PC-9 (cell line): Measurements from ENCODE around the gene TRMT1L. TPM values are rescaled to one million over a fixed set of nuclear protein-coding genes. Genes with fewer than 3 reads are reported as not detected.

Experiments
- BruUV-seq: library from RNA; stranded (reverse); fragments of 400-500 nt; replicated peaks from 2 replicates; lab custom pipeline; 2021; lab: Mats Ljungman, UMichigan
- CTCF ChIA-PET: fragments of 300-600 bp; sonication (Branson Sonifier 250); formaldehyde crosslinking; loops from one replicate; lab custom pipeline; 2022; ENCODE audit warnings: antibody characterized with exemption; lab: Charles Lee
- POLR2A ChIA-PET: fragments of 300-600 bp; sonication (Branson Sonifier 250); formaldehyde crosslinking; loops from one replicate; lab custom pipeline; 2022; ENCODE audit warnings: antibody characterized with exemption; ENCODE audit not compliant: unreplicated experiment; lab: Charles Lee
- DNase-seq, 2 experiments: peaks; one replicate each; pipeline versions ENCODE4 v3.0.0 to v3.0.0-alpha.2; 2015 to 2022; ENCODE audit warnings: mixed read lengths in 1 of 2
- H2AFZ ChIP-seq: fragments of 200-600 bp; sonication (generic); 2 replicates; pipeline ENCODE4 v1.8.1; 2017; ENCODE audit warnings: antibody characterized with exemption
- H3F3A ChIP-seq: fragments of 200-600 bp; sonication (generic); 2 replicates; pipeline ENCODE4 v1.8.1; 2017; ENCODE audit warnings: antibody characterized with exemption, mild to moderate bottlenecking, low read depth; ENCODE audit not compliant: insufficient read depth
- H3K27ac ChIP-seq: fragments of 200-600 bp; sonication (generic); 2 replicates; pipeline ENCODE4 v1.6.1; 2016; ENCODE audit warnings: mixed run types
- H3K27me3 ChIP-seq: fragments of 200-600 bp; sonication (generic); 2 replicates; pipeline ENCODE4 v1.6.1; 2016; ENCODE audit warnings: low read depth, mixed run types; ENCODE audit not compliant: insufficient read depth
- H3K36me3 ChIP-seq: fragments of 200-600 bp; sonication (generic); 2 replicates; pipeline ENCODE4 v1.6.1; 2016; ENCODE audit warnings: low read depth, mixed run types
- H3K4me1 ChIP-seq: fragments of 200-600 bp; sonication (generic); replicated peaks from 2 replicates; pipeline ENCODE4 v1.6.1; 2016; ENCODE audit warnings: mixed run types; ENCODE audit not compliant: insufficient read depth
- H3K4me2 ChIP-seq: fragments of 200-600 bp; sonication (generic); 2 replicates; pipeline ENCODE4 v1.6.1; 2017; ENCODE audit warnings: mixed run types
- H3K4me3 ChIP-seq: fragments of 200-600 bp; sonication (generic); 2 replicates; pipeline ENCODE4 v1.6.1; 2016; ENCODE audit warnings: mixed run types
- H3K79me2 ChIP-seq: fragments of 200-600 bp; sonication (generic); 2 replicates; pipeline ENCODE4 v1.6.1; 2017; ENCODE audit warnings: low read depth, mixed run types
- H3K9me2 ChIP-seq: fragments of 200-600 bp; sonication (generic); 2 replicates; pipeline ENCODE4 v1.8.1; 2017; ENCODE audit warnings: mild to moderate bottlenecking; ENCODE audit not compliant: insufficient read depth
- H3K9me3 ChIP-seq: fragments of 200-600 bp; sonication (generic); 2 replicates; pipeline ENCODE4 v1.8.1; 2016; ENCODE audit warnings: low read depth; ENCODE audit not compliant: insufficient read depth
- H4K20me1 ChIP-seq: fragments of 200-600 bp; sonication (generic); 2 replicates; pipeline ENCODE4 v1.8.1; 2017; ENCODE audit not compliant: insufficient read depth
- EZH2 ChIP-seq: fragments of 200-600 bp; sonication (generic); IDR thresholded peaks from 2 replicates; pipeline ENCODE4 v1.8.0; 2017; ENCODE audit warnings: antibody characterized with exemption, low read depth
- intact Hi-C: fragments of 100-400 bp; cut with micrococcal nuclease; formaldehyde crosslinking; loops from one replicate; pipeline ENCODE4 v1.10.0; 2022; ENCODE audit not compliant: unreplicated experiment
- total RNA-seq: library from RNA; stranded (reverse); gene quantifications from 2 replicates; pipeline ENCODE4 v1.2.3, GENCODE V29; 2021
- TF ChIP-seq, protein P1 (sequence below): fragments of 200-600 bp; sonication (generic); conservative IDR thresholded peaks from 2 replicates; pipeline ENCODE4 v1.6.1; 2017; ENCODE audit warnings: mixed run types, antibody characterized with exemption, mild to moderate bottlenecking, moderate library complexity

The TRMT1L gene
- total RNA-seq, 1 experiment from 2014 or later, result 18.3 TPM

DNA sequence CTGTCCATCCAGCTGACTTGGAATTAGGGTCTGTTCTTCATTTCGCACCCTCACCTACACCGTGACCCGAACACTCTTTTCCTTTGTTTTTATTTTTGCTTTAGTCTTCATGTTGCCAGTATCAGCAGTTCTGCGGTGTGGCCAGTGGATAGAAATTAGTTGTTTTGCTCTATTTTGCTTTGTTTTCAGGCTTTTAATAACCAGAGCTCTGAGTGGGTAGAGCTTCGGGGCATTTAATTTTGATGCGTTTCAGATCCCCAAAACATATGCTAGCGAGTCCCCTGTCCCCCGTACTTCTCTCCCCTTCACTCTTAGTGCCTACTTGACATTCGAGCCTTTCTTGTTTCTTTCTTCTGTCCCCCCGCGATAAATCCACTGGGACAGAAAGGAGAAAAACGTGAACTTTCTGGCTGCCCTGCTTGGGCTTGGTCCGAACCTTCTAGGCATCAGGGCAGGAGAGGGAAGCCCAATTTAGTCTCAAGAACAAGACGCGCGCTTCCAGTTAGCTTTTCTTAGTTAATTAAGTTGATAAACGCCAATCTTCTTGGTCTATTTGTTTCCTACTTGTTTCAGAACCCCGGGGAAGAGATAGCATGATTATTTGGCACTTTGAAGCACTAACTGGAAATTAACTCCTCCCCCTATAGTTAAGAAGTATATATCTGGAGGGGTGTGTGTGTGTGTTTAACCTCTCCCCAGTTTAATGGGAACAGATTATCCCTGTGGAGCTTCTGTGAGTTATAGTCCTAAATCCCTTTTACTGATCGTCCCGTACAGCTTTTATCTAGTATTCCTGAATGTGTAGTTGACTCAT, 1.1 kb upstream of the TRMT1L start:
- H3K27me3 ChIP-seq, result no peaks in the 10 kb centered on the region
- peak overlapping the region; percentile 82 for H3K4me3 ChIP-seq
- no peaks in the 10 kb centered on the region for H4K20me1 ChIP-seq
- H3K27ac ChIP-seq, result no peak overlapping the region
- ChIA-PET CTCF (interaction anchor here (0.6 to 1.4 kb wide), 2 partner anchors 10 to 13 kb away, joined by 3 read pairs; no protein-coding TSS in a partner anchor), POLR2A (no interaction called here)
- BruUV-seq, result TSS peak; percentile 58
- H3K79me2 ChIP-seq, result peaks cover 19% of the 10 kb centered on the region
- intact Hi-C loops, result loop anchor here (1.0 to 5.0 kb wide), 6 partner anchors 111 to 514 kb away; partner anchors contain the start of genes EDEM3, IVNS1ABP and NIBAN1
- no peaks in the 10 kb centered on the region for H3K9me2 ChIP-seq
- DNase-seq, result no peak
- peak overlapping the region; percentile 94 for H2AFZ ChIP-seq
- TF ChIP-seq, protein P1, sequence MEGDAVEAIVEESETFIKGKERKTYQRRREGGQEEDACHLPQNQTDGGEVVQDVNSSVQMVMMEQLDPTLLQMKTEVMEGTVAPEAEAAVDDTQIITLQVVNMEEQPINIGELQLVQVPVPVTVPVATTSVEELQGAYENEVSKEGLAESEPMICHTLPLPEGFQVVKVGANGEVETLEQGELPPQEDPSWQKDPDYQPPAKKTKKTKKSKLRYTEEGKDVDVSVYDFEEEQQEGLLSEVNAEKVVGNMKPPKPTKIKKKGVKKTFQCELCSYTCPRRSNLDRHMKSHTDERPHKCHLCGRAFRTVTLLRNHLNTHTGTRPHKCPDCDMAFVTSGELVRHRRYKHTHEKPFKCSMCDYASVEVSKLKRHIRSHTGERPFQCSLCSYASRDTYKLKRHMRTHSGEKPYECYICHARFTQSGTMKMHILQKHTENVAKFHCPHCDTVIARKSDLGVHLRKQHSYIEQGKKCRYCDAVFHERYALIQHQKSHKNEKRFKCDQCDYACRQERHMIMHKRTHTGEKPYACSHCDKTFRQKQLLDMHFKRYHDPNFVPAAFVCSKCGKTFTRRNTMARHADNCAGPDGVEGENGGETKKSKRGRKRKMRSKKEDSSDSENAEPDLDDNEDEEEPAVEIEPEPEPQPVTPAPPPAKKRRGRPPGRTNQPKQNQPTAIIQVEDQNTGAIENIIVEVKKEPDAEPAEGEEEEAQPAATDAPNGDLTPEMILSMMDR, result no peak
- no peak for TF ChIP-seq EZH2
- H3K36me3 ChIP-seq, result no peaks in the 10 kb centered on the region
- H3K4me1 ChIP-seq, result peaks cover 21% of the 10 kb centered on the region
- H3F3A ChIP-seq, result no peaks in the 10 kb centered on the region
- peak overlapping the region; percentile 81 for H3K4me2 ChIP-seq
- no peaks in the 10 kb centered on the region for H3K9me3 ChIP-seq

DNA sequence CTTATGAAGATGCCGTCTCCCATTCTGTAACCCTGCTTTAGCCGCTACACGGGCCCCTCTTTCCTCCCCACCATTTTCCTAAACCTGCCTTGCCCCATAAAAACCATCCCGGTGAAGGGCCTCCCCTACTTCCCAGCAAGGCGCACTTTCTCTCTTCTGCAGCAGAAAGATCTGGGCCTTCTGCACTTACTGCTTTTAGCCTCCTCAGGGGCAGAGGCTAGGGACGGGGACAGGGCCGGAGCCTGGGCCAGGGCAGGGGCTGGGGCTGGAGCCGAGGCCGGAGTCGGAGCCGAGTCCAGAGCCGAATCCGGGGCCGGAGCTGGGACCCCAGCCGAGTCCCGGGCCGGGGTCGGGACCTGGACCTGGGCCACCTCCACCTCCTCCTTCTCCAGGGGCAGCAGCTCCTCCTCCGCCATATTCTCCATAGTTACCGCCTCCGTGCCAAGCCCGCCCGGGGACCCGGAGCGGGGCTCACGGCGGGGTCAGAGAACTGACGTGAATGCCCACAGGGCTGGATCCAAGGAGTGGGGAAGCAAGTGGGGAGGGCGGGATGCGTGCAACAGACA, 382 bp downstream of the TRMT1L start:
- Histone ChIP-seq H3K4me1 (peaks cover 21% of the 10 kb centered on the region), H3K4me2 (peak overlapping the region; percentile 84), H3K27ac (peak overlapping the region; percentile 48), H3K79me2 (peaks cover 19% of the 10 kb centered on the region), H2AFZ (peak overlapping the region; percentile 91), H3K27me3 (no peaks in the 10 kb centered on the region), H3K9me2 (no peaks in the 10 kb centered on the region), H3K4me3 (peak overlapping the region; percentile 82), H3K9me3 (no peaks in the 10 kb centered on the region), H3K36me3 (no peaks in the 10 kb centered on the region), H3F3A (no peaks in the 10 kb centered on the region), H4K20me1 (no peaks in the 10 kb centered on the region)
- POLR2A ChIA-PET, result interaction anchor here (0.5 to 0.6 kb wide), 3 partner anchors 111 to 409 kb away, joined by 3 to 12 read pairs (median 3); partner anchors contain the start of gene RNF2
- DNase-seq, result no peak
- TF ChIP-seq, protein P1, result no peak
- TF ChIP-seq EZH2, result no peak
- intact Hi-C loops, result loop anchor here (2.0 to 5.0 kb wide), 4 partner anchors 110 to 516 kb away; partner anchors contain the start of gene NIBAN1
- CTCF ChIA-PET, result interaction anchor here (0.6 to 1.0 kb wide), 2 partner anchors 14 to 565 kb away, joined by 3 to 4 read pairs; no protein-coding TSS in a partner anchor
- TSS peak; percentile 89 for BruUV-seq

DNA sequence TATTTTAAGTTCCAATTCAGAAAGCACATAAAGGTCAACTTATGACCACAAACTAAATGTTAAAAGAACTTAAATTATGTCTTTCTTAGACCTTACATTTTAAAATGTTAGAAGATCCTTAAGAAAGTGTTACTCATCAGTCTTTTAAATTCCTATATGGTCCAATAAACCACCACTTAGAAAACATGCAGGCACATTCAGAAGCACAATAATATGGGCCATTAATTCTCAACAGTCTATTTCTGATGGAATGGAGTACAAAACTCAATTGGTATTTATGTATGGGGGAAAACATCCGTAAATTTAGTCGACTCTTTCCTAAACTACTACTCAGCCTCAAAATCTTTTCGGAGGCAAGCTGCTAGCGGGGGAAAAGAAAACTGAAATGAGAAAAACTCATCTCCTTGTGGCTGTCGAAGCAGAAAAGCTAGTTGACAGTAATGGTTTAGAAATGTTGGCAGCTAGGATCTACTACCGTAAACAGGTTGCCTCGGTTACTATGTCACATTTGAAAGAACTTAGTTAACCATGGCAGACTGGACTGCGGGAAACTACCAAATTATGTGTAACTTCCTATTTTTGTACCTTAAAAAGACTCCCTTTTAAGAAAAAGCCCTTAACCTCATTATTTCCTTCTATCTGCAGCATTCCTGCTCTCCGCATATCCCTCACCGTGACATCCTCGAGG, 1.0 kb downstream of the TRMT1L start:
- intact Hi-C loops, result loop anchor here (2.0 to 5.0 kb wide), 4 partner anchors 109 to 517 kb away; partner anchors contain the start of gene NIBAN1
- no TSS peak for BruUV-seq
- Histone ChIP-seq H3K9me2 (no peaks in the 10 kb centered on the region), H3K4me2 (peak overlapping the region; percentile 84), H3F3A (no peaks in the 10 kb centered on the region), H3K27me3 (no peaks in the 10 kb centered on the region), H2AFZ (peak overlapping the region; percentile 91), H3K4me3 (peak overlapping the region; percentile 82), H3K36me3 (no peaks in the 10 kb centered on the region), H3K27ac (no peak overlapping the region), H3K9me3 (no peaks in the 10 kb centered on the region), H4K20me1 (no peaks in the 10 kb centered on the region), H3K4me1 (peaks cover 21% of the 10 kb centered on the region), H3K79me2 (peaks cover 19% of the 10 kb centered on the region)
- ChIA-PET POLR2A (interaction anchor here (0.5 to 0.6 kb wide), 3 partner anchors 111 to 410 kb away, joined by 3 to 12 read pairs (median 3); partner anchors contain the start of gene RNF2), CTCF (interaction anchor here (0.6 kb wide), 1 partner anchor 565 kb away, joined by 4 read pairs; no protein-coding TSS in a partner anchor)
- no peak for DNase-seq
- TF ChIP-seq EZH2, result no peak
- TF ChIP-seq, protein P1, result no peak
